C4-2B (cell line): ENCODE results near the gene ANKRA2.

Experiments used
- CTCF ChIP-seq: fragments of 450-650 bp; conservative IDR thresholded peaks from 2 replicates; pipeline ENCODE4 v1.5.1; 2017; ENCODE audit warnings: mild to moderate bottlenecking
- ZFX ChIP-seq: fragments of 450-650 bp; IDR thresholded peaks from 2 replicates; pipeline ENCODE4 v1.6.1; 2017

- TF ChIP-seq CTCF (peak; percentile 93), ZFX (no peak)
Measured at GRCh38 chr5:73519531-73520283, 45.7 kb downstream of the ANKRA2 start.
